HG03432 (cell line): ENCODE results near the gene NINJ1.
"Not testable (repeated sequence)": the region's sequence is repeated elsewhere in the genome, so short reads cannot be mapped to it uniquely, and the experiment has no call there.

Experiments
- ATAC-seq: cut with Tn5 transposase; IDR thresholded peaks from one replicate; pipeline ENCODE4 v1.9.1; 2021; ENCODE audit warnings: mild to moderate bottlenecking, moderate library complexity; ENCODE audit not compliant: unreplicated experiment

The NINJ1 gene

DNA sequence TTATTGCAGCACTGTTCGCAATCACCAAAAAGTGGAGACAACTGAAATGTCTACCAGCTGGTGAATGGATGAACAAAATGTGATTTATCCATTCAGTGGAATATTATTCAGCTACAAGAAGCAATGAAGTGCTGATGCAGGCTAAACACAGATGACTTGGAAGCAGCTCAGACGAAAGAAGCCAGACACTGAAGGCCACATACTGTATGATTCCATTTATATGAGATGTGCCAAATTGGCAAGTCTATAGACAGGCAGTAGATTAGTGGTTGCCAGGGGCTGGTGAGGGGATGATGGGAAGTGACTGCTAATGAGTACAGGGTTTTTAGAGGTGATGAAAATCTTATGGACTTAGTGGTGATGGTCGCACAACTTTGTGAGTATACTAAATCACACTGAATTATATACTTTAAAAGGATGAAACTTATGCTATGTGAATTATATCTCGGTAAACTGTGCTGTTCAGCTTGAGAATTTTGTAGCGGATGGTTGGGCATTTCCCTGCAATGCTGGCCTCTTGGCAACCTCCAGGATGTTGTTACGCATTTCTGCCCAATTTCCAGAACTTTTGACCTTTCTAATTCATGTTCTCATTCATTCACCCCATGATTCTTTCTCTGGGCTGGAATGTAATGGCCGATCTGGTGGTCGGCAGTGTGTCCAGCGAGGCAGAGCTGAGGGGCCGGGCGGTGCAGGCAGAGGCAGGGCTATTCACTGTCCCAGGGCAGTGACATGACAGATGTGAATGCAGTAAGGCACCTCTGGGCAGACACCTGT lies 27.9 kb upstream of the NINJ1 start:
- no peak for ATAC-seq

DNA sequence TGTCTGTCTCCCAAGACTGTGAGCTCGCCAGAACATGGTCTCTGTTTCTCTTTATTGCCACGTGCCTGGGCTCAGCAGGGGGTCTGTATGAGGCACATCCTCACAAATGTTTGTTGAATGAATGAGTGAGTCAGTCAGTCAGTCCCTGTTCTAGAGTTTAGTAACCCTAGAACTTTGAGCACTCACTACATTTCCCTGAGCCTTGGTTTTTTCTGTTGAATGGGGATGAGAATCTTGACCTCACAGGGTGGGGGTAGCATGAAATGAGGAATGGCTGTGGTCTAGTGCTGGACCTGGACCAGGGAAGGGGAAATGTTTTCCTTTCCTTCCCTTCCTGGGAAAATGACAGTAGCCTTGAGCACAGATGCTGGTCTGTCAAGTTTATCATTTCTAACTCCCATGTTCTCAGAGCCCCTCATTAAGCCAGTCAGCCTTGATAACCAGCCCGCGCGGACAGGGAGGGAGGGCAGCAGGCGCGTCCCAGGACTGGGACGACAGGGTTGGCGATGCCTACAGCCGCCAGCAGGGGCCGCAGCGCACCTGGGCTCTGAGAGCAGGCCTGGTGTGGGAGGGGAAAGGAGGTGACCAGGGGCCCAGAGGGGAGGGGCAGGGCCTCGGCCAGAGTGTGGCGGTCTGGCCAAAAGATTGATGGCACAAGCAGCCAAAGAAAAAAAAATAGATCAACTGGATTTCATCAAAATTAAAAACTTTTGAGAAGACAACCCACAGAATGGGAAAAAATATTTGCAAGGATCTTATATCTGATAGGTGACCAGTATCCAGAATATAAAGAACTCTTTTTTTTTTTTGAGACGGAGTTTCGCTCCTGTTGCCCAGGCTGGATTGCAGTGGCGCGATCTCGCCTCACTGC lies 25.8 kb upstream of the NINJ1 start:
- ATAC-seq, result peak; percentile 92

DNA sequence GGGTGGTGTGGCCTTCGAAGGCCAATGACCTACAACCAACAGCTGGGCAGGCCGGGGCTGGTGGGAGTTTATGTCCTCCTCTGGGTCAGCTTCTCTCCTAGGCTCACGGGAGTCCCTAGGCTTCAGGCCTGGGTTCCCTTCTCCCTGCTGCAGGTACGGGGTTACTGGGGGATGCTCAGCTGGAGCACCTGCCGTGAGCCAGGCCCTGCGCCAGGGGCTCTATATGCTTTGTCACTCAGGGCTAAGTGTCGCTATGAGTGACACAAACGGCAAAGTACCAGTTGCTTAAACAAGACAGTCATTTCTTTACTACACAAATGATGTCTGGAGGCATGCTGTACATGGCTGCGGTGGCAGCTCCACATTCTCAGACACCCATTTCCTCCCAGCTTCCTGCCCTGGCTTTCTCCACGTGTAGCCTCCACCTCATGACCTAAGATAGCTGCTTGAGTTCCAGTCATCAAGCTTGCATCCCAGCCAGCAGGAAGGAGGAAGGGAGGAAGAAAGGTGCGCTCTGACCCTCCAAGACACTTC lies 22.5 kb upstream of the NINJ1 start:
- no peak for ATAC-seq

DNA sequence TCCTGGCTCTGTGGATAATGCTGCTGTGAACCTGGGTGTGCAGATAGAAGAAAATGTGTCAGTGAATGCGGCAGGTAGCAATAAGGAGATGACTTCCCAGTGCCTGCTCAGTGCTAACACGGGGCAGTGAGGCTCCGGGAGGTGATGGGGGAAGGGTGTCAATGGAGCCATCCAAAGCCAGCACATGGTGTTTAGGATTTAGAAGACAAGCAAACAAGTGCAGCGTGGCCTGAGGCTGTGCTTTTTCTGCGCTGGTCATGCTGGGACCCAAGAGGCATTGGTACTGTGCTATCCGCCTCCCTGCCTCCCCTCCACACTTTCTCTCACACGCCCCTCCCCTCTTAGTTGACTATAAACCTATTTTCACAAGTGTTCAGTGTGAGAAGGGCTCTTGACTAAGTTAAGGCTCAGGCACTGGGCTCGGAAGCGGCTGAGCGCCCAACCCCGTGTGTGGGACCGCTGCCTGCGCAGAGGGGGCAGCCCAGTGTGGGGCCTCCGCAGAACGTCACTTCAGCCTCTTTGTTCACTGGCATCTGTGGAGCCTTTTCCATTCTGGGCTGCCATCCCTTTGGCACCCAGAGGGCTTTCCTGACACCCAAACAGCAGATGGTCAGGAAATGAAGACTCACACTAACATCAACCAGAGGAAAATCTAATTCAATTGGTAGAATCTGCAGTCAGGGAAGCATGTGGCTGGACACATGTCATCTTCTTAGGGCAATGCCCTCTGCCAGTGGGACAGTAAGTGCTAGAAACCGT lies 21.8 kb upstream of the NINJ1 start:
- no peak for ATAC-seq

DNA sequence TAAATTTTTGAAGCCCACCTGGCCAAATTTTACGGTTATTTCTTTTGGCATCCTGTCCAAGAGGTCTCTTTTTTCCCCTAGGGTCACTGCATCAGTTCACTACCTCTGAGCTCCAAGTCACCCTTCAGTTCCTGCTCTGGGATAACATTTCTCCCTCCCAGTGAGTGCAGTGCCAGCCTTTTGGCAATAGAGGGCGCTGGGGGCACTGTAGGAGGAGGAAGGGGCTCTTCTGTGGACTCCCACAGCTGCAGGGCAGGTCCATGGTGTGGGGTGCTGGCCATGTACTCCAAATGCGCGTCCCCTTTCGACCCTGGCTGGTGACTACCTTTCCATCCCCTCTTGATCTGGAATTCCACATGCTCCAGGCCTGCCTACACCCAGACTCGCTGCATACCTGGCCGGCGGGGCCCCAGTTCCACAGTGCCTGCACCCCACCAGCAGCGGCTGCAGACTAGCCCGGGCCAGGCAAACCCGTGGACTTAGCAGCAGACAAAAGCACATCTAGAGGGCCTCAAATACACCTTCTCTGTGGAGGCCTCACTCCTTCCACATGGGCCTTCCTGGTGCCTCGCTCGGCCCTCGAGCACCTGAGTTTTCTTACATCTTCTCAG lies 20.3 kb upstream of the NINJ1 start:
- no peak for ATAC-seq

- no peak for ATAC-seq
Measured at GRCh38 chr9:93151097-93151784, 17.2 kb upstream of the NINJ1 start.

- ATAC-seq, result no peak
Measured at GRCh38 chr9:93149361-93149760, 15.3 kb upstream of the NINJ1 start.

- no peak for ATAC-seq
Measured at GRCh38 chr9:93148721-93149120, 14.7 kb upstream of the NINJ1 start.

- ATAC-seq, result no peak
Measured at GRCh38 chr9:93147632-93148031, 13.6 kb upstream of the NINJ1 start.

- ATAC-seq, result not testable (repeated sequence)
Measured at GRCh38 chr9:93146696-93147095, 12.6 kb upstream of the NINJ1 start.

DNA sequence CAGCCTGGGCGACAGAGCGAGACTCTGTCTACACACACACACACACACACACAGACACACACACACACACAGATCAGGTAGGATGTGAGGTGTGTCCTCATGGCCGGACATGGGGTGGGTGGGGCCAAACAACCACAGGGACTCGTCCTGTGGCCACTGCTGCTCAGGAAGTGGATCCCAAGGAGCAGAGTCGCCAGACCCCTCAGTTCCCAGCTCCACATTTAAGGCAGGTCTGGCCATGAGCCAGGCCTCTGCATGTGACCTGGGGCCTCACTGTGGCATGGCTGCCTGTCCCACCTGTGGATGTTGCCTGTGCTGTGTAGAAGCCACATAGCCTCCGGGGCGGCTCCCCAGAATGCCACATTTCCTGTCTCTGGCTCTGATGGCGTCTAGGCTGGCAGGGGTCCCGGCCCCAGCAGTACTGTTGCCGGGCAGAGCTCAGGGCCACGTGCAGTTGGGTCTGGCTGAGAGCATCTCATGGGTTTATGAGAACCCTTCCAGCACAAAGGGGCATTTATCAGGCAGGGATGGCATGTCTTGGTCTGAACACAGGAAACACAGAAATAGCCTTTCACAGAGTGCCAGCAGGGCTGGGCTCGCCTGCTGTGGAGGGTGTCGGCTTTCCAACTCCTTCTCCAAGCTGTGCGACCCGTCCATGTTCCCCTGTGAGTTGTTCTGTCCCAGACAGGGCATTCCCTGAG lies 9.9 kb upstream of the NINJ1 start:
- ATAC-seq, result no peak

GRCh38 chr9:93141771-93142483 lies 7.9 kb upstream of the NINJ1 start:
- no peak for ATAC-seq

GRCh38 chr9:93139365-93140182 lies 5.5 kb upstream of the NINJ1 start:
- ATAC-seq, result no peak

DNA sequence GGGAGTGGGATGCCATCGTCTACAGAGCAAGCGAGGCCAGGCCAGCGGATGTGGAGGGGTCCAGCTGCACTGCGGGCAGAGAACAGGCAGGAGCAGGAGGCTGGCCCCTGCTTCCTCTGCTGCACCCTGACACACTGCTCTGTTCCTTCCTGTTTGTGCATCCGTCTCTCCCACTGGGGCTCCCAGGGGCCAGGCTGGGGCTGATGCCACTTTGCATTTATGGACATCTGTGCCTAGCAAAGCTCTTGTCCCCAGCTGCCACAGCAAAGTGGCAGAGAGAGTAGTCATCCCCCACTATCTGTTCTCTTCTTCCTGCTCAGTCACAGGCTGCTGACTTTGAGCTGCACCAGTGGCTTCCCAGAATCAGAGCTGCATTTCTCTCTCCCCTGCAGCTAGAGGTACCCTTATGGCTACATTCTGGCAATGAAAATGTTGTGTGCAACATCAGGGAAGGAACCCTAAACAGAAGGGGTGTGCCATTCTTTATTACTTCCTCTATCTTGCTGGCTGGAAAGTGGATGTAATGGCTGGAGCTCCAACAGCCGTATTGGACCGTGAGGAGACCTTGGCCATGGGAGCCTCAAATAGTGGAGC lies 4.2 kb upstream of the NINJ1 start:
- no peak for ATAC-seq

GRCh38 chr9:93137362-93137761 lies 3.3 kb upstream of the NINJ1 start:
- ATAC-seq, result no peak

- ATAC-seq, result no peak
Measured at GRCh38 chr9:93136011-93136440, 2.0 kb upstream of the NINJ1 start.

DNA sequence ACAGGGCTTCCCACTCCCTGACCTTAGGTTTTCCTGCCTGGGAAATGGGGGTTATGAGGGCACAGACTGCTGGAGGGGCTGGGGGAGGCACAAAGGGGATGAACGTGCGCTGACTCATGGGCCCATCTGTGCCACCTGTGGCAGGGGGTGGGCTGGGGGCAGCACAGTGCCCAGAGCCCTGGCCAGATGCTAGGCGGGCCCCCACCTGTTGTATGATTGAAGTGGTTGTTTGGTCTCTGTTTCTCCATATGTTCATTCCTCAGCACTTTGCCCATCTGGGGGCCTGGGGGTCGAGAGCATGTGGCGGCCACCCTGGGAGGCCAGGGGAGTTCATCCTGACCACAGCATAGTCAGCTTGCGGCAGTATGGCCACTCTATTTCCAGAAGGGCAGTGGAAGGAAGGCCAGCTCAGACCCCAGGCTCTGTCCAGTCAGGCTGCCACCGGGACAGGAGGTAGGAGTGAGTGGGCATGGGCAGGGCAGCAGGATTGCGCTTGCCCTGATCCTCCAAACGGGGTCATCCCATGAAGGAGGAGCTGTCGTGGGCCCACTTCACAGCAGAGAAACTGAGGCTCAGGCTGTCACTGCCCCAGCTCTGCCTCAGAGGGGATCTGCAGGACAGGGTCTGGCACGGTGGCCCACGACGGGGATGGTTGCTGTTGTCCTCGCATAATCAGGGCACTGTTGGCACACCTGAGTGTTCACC lies 841 bp upstream of the NINJ1 start:
- no peak for ATAC-seq
